Endometrium (tissue), 2 donors: Measurements from ENCODE around the gene TP53BP2.
"Not testable (repeated sequence)": the region's sequence is repeated elsewhere in the genome, so short reads cannot be mapped to it uniquely, and the experiment has no call there.

Experiments used
- FAIRE-seq: peaks from 2 replicates; lab custom pipeline; 2012; peaks lifted over from hg19 to GRCh38; lab: Jason Lieb, UNC
- donor health status: control.
- donor health status: control.

Gene TP53BP2, protein sequence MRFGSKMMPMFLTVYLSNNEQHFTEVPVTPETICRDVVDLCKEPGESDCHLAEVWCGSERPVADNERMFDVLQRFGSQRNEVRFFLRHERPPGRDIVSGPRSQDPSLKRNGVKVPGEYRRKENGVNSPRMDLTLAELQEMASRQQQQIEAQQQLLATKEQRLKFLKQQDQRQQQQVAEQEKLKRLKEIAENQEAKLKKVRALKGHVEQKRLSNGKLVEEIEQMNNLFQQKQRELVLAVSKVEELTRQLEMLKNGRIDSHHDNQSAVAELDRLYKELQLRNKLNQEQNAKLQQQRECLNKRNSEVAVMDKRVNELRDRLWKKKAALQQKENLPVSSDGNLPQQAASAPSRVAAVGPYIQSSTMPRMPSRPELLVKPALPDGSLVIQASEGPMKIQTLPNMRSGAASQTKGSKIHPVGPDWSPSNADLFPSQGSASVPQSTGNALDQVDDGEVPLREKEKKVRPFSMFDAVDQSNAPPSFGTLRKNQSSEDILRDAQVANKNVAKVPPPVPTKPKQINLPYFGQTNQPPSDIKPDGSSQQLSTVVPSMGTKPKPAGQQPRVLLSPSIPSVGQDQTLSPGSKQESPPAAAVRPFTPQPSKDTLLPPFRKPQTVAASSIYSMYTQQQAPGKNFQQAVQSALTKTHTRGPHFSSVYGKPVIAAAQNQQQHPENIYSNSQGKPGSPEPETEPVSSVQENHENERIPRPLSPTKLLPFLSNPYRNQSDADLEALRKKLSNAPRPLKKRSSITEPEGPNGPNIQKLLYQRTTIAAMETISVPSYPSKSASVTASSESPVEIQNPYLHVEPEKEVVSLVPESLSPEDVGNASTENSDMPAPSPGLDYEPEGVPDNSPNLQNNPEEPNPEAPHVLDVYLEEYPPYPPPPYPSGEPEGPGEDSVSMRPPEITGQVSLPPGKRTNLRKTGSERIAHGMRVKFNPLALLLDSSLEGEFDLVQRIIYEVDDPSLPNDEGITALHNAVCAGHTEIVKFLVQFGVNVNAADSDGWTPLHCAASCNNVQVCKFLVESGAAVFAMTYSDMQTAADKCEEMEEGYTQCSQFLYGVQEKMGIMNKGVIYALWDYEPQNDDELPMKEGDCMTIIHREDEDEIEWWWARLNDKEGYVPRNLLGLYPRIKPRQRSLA

DNA sequence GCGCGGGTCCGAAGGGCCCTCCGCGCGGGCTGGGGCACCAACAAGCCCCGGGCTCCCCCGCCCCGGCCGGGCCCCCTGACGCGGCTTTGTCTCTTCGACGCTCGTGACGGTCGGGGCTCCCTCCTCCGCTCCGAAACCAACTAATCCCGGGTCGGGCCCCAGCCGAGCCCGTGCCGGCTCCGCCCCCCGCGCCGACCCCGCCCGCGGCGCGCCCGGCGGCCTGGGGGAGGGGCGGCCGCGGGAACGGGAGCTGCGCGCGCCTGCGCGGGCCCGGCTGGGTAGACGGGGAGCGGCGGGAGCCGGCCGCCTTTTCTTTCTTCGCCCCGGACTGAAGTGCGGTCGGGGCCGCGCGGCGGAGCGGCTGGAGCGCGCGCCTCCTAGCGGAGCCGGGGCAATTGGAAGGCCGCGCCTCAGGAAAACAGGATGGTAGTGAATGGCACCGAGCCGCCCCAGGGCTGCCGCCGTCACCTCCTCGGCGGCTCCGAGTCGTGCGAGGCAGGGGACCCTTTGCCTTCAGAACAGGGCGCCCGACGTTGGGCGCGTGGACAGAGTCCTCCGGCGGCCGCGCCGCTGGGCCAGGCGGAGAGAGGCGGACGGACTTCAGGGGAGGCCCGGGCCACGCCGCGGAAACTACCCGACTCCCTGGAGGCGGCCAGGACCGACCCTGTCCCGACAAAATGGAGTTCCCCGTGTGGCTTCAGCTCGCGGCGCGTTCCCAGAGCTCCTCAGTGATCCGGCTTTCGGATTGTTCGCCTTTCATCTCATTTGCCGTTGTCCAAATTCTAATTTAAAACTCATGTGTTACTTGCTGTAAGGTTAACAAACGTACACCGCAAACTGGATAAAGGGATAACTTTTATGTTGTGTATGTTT lies at the start of gene TP53BP2:
Gene TP53BP2 (minus strand): TSS at position 138 of the 873 bp plus-strand sequence. CDS start 267 bp downstream, outside the sequence.
- no peak for FAIRE-seq

DNA sequence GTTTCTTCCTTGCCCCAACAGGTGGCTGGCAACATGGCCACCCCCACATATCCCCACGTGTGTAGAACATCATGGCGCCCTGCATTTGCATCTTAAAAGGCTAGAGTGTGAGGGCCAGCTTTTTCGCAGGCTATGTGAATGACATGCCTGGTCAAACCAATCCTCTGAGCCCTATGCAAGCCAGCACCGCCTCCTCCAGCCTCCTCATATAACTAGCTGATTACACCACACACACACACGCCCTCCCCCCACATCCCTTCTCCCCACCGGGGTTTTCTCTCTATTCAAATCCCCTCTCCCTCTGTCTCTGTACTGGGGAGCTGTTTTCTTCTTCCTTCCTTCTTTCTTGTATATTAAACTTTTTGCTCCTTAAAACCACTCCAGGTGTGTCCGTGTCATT lies 44.7 kb upstream of the TP53BP2 start:
- FAIRE-seq = not testable (repeated sequence)

DNA sequence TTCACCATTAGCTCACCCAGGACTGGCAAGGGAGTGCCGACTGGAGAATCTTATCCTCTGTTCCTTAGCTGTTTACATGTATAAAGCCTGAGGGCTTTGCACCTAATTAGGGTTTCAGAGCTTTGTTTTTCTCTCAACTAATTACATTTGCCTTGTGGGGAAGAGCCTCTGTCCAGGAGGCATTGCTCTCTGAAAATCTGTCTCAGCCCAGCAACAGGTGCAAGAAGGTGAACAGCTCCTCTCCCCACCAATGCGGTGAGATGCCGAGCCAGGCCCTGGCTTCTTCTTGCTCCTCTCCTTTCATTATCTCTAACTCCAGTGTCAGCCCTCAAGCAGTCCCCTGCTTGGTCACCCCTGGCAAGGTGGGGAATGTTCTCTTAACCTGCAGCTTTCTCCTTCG lies 43.6 kb upstream of the TP53BP2 start:
- not testable (repeated sequence) for FAIRE-seq

DNA sequence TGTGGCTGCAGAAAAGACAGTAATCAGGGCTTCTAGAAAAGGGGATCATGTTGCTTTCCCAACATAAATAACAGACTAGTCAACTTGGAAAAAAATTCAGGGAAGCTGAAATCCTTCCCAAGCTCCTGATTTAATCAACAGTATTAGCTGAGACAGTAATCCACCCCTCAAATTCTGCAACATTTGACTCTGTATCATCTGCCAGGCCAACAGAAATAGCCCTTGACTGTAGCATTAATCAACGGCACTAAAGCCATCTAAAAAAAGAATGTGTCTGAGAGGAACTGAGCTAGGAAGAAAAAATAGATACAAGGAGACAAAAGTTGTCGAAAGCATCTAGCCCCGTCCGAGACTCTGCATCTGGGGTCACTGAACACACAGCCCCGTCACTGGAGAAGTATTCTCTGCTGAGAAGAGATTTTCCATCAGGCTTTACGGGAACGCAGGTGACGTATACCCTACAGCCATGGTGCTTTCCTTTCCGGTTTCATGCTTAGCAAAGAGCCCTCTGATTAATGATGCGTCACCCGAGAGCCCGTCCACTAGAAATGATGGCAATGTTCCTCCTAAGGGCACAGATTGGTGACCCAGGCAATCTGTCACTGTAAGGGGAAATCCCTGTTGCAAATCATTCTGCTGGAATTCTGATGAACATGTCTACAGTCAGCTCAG lies 42.1 kb upstream of the TP53BP2 start:
- FAIRE-seq = no peak

DNA sequence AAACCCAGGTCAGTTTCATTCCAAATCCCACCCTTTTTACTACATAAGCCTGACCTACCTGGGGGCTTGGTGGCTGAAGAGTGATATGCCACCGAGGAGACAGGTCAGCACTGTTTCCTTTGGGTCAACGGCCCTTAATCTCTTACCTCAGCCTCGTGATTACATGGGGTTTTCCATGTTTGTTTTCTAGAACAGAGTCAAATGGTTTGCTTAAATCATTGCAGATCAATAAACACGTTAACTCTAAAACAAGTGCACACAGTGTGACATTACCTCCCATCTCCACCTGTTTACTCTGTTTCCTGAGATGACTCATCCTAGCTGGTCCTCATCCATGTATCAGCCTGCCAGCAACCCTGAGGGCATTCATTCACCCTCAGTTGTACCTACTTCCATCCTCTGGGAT lies 40.8 kb upstream of the TP53BP2 start:
- FAIRE-seq = no peak

DNA sequence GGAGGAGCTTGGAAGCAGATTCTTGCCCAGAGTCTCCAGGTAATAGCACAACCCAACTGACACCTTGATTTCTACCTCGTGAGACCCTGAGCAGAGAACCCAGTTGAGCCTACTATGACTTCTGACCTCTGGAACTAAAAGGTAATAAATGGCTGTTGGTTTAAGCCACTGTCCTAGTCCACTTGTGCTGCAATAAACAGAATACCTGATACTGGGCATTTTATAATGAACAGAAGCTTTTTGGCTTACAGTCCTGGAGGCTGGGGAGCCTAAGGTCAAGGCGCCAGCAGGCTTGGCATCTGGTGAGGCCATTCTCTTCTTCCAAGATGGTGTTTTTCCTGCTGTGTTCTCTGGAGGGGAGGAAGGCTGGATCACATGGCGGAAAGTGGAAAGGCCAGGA lies 39.9 kb upstream of the TP53BP2 start:
- FAIRE-seq = no peak

DNA sequence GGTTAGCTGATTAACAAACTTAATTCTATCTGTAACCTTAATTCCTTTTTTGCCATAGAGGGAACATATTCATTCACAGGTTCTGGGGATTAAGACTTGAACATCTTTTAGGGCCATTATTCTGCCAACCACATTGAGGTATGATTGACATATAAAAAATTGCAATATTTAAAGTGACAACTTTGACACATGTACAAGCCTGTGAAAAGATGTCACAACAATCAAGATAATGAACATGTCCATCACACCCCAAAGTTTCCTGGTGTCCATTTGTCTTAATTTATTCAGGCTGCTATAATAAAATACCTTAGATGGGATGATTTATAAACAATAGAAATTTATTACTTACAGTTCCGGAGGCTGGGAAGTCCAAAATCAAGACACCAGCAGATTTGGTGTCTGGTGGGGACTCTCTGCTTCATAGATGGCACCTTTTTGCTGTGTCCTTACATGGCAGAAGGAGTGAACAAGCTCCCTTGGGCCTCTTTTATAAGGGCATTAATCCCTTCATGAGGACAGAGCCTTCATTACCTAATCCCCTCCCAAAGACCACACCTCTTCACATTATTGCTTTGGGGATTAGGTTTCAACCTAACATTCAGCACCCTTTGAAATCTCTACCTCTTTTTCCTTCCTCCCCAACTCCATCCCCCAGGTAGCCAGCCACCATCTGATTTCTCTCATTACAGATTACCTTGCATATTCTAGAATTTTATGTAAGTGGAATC lies 33.0 kb upstream of the TP53BP2 start:
- FAIRE-seq = no peak

DNA sequence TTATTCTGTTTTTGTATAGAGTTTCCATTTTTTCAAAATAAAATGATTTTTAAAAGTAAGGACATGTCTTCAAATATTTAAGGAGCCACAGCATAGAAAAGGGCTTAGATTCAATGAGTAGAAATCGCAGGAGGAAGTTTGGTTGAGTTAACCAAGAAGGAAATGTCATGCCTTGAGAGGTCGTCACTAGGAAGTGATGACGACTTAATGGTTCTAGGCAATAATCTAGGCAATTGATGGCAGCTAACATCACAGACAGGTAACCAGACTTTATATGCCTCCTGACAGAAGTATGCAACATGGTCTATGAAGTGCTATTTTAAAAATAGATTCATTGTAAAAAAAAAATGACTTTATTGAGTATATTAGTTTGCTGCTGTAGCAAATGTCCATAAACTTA lies 32.1 kb upstream of the TP53BP2 start:
- no peak for FAIRE-seq

DNA sequence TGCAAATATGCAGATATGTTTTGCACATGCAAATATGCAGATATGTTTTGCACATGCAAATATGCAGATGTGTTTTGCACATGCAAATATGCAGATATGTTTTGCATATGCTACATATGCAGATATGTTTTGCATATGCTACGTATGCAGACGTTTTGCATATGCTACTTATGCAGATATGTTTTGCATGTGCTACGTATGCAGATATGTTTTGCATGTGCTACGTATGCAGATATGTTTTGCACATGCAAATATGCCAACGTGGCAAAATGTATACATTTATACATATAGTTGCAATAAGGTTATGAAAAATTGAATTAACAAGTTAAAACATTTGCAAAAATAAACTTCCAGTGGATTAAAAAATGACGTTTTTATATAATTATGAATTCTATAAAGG lies 30.8 kb upstream of the TP53BP2 start:
- no peak for FAIRE-seq

DNA sequence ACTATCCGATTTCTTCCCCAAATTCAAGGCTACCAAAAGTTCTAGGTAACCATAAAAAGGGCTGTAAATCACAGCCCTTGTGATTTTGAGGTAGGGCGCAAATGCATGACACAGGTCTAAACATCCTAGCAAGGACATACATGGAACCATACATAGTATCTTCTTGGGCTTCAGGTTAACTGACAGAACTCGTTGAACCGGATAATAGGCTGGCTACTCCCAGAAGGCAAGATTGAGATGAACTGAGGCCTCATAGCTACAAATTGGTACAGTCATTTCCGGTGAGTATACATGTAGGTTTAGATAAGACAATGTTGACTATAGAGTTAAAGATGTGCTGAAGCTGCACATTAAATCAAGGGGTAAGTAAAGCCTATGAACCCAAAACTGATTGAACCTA lies 27.3 kb upstream of the TP53BP2 start:
- no peak for FAIRE-seq

DNA sequence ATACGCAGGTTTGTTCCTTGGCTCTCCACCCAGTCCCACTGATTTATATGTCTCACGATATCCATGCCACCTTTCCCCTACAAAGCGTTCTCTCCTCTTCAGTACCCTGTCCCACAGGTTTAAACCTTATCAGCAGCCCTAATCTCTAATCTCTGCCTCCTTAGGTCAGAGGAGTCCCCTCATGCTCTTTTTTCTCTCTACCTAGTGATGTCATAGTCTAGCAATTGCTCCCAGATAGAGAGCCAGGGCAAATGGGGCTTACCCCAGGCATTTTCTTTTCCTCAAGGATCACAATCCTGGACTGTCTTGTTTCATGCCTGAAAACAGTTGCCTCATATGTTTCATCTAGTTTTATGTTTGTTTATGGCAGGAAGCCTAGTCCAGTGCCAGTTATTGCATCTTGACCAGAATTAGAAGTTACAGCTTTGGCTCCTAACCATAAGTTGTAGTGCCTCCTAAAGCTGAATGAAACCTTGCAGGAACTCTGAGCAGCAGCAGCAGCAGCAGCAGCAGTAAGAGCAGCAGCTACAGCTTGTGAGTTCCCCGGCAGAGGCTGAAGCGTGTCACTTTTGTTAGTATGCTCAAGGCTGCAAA lies 26.7 kb upstream of the TP53BP2 start:
- FAIRE-seq = no peak

DNA sequence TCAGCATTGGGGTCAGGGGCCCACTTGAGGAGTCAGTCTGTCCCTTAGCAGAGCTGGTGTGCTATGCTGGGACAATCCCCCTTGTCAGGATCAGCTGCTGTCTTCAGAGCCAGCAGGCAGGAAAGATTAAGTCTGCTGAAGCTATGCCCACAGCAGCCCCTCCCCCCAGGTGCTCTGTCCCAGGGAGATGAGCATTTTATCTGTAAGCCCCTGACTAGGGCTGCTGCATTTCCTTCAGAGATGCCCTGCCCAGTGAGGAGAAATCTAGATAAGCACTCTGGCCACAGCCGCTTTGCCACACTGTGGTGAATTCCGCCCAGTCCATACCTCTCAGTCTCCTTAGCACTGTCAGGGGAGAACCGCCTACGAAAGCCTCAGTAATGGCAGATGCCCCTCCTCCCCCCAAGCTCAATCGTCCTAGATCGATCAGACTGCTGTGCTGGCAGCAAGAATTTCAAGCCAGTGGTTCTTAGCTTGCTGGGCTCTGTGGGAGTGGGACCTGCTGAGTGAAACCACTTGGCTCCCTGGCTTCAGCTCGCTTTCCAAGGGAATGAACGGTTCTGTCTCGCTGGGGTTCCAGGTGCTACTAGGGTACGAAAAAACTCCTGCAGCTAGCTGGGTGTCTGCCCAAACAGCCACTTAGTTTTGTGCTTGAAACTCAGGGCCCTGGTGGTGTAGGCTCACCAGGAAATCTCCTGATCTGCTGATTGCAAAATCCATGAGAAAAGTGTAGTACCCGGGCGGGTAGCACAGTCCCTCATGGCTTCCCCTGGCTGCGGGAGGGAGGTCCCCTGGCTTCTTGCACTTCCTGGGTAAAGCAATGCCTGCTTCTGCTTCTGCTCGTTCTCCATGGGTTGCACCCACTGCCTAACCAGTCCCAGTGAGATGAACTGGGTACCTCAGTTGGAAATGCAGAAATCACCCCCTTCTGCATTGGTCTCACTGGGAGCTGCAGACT lies 25.1 kb upstream of the TP53BP2 start:
- FAIRE-seq = no peak

DNA sequence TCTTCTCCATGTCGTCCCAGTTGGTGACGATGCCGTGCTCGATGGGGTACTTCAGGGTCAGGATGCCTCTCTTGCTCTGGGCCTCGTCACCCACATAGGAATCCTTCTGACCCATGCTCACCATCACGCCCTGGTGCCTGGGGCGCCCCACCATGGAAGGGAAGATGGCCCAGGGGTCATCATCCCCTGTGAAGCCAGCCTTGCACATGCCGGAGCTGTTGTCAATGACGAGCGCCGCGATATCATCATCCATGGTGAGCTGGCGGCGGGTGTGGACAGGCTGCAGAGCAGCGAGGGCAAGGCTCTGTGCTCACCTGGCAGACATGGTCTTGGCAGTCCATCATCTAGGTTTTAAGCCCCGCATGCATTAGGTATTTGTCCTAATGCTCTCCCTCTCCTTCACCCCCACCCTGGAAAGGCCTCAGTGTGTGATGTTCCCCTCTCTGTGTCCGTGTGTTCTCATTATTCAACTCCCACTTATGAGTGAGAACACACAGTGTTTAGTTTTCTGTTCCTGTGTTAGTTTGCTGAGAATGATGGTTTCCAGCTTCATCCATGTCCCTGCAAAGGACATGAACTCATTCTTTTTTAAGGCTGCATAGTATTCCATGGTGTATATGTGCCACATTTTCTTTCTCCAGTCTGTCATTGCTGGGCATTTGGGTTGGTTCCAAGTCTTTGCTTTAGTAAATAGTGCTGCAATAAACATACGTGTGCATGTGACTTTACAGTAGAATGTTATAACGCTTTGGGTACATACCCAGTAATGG lies 19.0 kb upstream of the TP53BP2 start:
- not testable (repeated sequence) for FAIRE-seq

DNA sequence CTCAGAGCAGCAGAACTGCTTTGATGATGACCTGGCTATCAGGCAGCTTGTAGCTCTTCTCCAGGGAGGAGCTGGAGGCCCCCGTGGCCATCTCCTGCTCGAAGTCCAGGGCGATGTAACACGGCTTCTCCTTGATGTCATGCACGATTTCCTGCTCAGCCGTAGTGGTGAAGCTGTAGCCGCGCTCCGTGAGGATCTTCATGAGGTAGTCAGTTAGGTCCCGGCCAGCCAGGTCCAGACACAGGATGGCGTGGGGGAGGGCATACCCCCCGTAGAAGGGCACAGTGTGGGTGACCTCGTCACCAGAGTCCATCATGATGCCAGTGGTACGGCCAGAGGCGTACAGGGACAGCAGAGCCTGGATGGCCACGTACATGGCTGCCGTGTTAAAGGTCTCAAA lies 18.3 kb upstream of the TP53BP2 start:
- no peak for FAIRE-seq

DNA sequence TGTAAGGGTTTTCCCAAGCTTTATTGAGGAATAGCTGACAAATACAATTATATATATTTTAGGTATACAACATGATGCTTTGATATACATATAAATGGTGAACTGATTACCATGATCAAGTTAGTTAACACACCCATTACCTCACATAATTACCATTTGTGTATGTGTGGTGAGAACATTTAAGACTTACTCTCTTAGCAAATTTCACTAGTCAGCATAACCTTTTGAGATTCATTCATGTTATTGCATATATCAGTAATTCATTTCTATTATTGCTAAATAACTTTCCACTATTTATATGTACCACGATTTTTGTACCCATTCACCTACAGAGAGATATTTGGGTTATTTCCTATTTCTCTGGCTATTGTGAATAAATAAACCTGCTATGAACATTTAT lies 16.2 kb upstream of the TP53BP2 start:
- no peak for FAIRE-seq

DNA sequence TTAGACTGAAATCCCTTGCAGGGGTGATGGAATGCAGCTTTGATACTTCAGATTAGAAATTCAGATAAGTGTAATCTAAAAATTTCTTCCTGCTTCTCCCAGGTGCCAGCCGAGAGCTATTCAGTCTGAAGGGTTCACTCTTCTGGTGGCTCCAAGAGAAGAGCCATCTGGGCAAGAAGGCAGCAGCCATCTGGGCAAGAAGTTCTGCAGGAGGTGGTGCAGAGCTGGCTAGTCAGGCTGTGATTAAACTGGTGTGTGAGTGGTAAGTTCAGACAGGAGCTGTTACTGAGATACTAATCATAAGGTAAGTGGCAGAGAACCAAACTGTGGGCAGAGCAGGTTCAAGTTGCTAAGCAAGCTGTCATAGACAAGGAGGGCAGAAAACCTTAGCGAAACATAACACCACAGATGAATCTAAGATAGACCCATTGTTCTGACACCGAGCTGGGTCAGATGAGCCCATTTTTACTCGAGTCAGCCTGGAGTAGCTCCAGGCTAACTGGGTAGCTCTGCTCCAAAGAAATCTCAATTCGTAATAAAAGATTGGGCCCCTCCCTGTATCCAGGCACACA lies 14.4 kb upstream of the TP53BP2 start:
- no peak for FAIRE-seq

DNA sequence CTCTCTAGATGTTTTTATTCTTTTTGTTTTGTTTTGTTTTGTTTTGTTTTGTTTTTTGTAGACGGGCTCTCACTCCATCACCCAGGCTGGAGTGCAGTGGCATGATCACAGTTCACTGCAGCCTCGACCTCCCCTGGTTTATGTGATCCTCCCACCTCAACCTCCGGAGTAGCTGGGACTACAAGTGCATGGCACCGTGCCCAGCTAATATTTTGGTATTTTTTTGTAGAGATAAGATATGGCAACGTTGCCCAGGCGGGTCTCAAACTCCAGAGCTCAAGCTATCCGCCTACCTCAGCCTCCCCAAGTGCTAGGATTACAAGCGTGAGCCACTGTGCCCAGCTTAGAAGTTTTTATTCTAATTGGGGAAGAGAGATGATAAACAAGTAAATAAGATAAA lies 13.3 kb upstream of the TP53BP2 start:
- FAIRE-seq = no peak

DNA sequence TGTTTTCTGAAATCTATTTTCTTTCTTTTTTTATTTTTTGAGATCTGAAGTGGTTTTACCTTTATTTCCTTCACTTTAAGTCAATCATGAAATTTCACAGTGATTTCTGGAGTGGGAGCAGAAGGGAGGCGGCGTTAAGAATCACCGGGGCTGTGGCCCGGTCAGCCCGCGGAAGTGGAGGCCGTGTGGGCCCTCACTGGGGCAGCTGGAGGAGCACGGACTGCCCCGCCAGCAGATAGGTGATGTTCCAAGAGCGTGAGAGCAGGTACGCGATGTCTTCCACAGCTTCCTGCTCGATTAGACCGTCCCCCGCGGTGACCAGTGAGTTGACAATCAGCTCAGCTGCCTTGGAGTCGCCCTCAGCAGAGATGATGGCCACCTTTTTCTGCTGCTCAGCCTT lies 10.6 kb upstream of the TP53BP2 start:
- no peak for FAIRE-seq
